RPMI7951 (cell line): ENCODE measurements around the gene SDK1. TPM values are rescaled to one million over a fixed set of nuclear protein-coding genes. Genes with fewer than 3 reads are reported as not detected.
A peak's percentile ranks its signal among the peaks of the same experiment; 100 is the strongest.

Experiments
- DNase-seq: peaks from one replicate; pipeline ENCODE4 v3.0.0-alpha.2; 2012; ENCODE audit warnings: low read depth
- total RNA-seq: library from RNA; depleted of rRNA; stranded (reverse); fragments of >200 nt; shearing (Covaris generic); gene quantifications from 2 replicates; pipeline ENCODE4 v1.2.3, GENCODE V29; 2014

The SDK1 gene
- total RNA-seq, 1 experiment from 2014 or later, result 3.1 TPM

- no peak for DNase-seq
Observed at GRCh38 chr7:3791327-3791726, 490.3 kb downstream of the SDK1 start.

GRCh38 chr7:3795141-3795540 lies 494.1 kb downstream of the SDK1 start:
- DNase-seq, result no peak

- DNase-seq, result no peak
Observed at GRCh38 chr7:3795781-3796180, 494.7 kb downstream of the SDK1 start.

- DNase-seq, result no peak
Observed at GRCh38 chr7:3805151-3805550, 504.1 kb downstream of the SDK1 start.

- no peak for DNase-seq
Observed at GRCh38 chr7:3806516-3806915, 505.5 kb downstream of the SDK1 start.

- no peak for DNase-seq
Observed at GRCh38 chr7:3807824-3808223, 506.8 kb downstream of the SDK1 start.

- no peak for DNase-seq
Observed at GRCh38 chr7:3821488-3821887, 520.4 kb downstream of the SDK1 start.

GRCh38 chr7:3825491-3825890 lies 524.4 kb downstream of the SDK1 start:
- DNase-seq, result no peak

- DNase-seq, result no peak
Observed at GRCh38 chr7:3832199-3832598, 531.1 kb downstream of the SDK1 start.

- DNase-seq, result no peak
Observed at GRCh38 chr7:3835109-3835508, 534.1 kb downstream of the SDK1 start.

- DNase-seq, result no peak
Observed at GRCh38 chr7:3836855-3837254, 535.8 kb downstream of the SDK1 start.

- no peak for DNase-seq
Observed at GRCh38 chr7:3844540-3845151, 543.6 kb downstream of the SDK1 start.

- no peak for DNase-seq
Observed at GRCh38 chr7:3846738-3847137, 545.7 kb downstream of the SDK1 start.

GRCh38 chr7:3847336-3847735 lies 546.3 kb downstream of the SDK1 start:
- no peak for DNase-seq

GRCh38 chr7:3859431-3859830 lies 558.4 kb downstream of the SDK1 start:
- DNase-seq, result no peak

- DNase-seq, result no peak
Observed at GRCh38 chr7:3860932-3861331, 559.9 kb downstream of the SDK1 start.

- no peak for DNase-seq
Observed at GRCh38 chr7:3861386-3861785, 560.3 kb downstream of the SDK1 start.

- DNase-seq, result peak; percentile 6
Observed at GRCh38 chr7:3861941-3862340, 560.9 kb downstream of the SDK1 start.

GRCh38 chr7:3862774-3863173 lies 561.7 kb downstream of the SDK1 start:
- no peak for DNase-seq

GRCh38 chr7:3866277-3866676 lies 565.2 kb downstream of the SDK1 start:
- DNase-seq, result no peak

GRCh38 chr7:3867863-3868262 lies 566.8 kb downstream of the SDK1 start:
- DNase-seq, result peak; percentile 3

GRCh38 chr7:3879355-3880075 lies 578.5 kb downstream of the SDK1 start:
- no peak for DNase-seq

GRCh38 chr7:3880228-3880987 lies 579.4 kb downstream of the SDK1 start:
- no peak for DNase-seq
